Putamen (tissue), 1 donor: ENCODE measurements around the gene TNFRSF11A.

ENCODE experiments used
- DNase-seq: peaks from one replicate; pipeline ENCODE4 v3.0.0-alpha.2; 2016; ENCODE audit warnings: low spot score

TNFRSF11A gene

GRCh38 chr18:62343316-62343715 is 18.2 kb downstream of the TNFRSF11A start:
- no peak for DNase-seq

- DNase-seq, result no peak
Observed at GRCh38 chr18:62345909-62346308, 20.8 kb downstream of the TNFRSF11A start.

GRCh38 chr18:62346333-62347088 is 21.4 kb downstream of the TNFRSF11A start:
- DNase-seq, result no peak

- DNase-seq, result no peak
Observed at GRCh38 chr18:62347089-62347506, 22.0 kb downstream of the TNFRSF11A start.

- no peak for DNase-seq
Observed at GRCh38 chr18:62348474-62348873, 23.4 kb downstream of the TNFRSF11A start.

- no peak for DNase-seq
Observed at GRCh38 chr18:62353170-62353569, 28.1 kb downstream of the TNFRSF11A start.

DNA sequence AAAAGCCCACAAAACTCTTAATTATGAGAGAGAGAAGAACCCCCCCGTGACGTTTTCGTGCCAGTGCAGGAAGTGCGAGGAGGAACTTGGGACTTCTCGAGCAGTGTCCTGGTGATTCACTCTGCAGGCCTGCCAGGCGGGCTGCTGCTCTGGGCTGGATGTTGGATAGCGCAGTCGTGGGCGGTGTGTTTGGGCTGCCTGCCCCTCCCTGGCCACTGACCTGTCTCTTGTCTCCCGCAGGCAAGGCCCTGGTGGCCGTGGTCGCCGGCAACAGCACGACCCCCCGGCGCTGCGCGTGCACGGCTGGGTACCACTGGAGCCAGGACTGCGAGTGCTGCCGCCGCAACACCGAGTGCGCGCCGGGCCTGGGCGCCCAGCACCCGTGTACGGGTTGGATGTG is 29.0 kb downstream of the TNFRSF11A start:
- no peak for DNase-seq

GRCh38 chr18:62357079-62357719 is 32.1 kb downstream of the TNFRSF11A start:
- no peak for DNase-seq

- DNase-seq, result no peak
Observed at GRCh38 chr18:62360805-62361204, 35.7 kb downstream of the TNFRSF11A start.

GRCh38 chr18:62361288-62361687 is 36.2 kb downstream of the TNFRSF11A start:
- DNase-seq, result no peak

DNA sequence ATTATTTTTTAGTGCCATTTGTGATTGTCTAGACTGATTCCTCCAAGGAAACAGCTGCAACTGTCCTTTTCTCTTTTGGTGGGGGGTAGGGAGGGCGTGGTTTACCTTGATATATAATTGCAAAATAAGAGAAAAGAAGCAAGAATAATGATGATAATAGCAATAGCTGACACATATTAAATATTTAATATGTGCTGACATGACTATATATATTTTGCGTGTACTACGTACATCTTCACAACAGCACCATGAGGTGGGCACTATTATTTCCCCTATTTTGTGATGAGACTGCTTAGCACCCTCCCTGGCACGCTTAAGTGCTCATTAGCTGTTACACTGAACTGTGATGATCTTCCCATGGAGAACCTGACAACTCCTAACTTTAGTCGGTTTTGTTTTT is 39.4 kb downstream of the TNFRSF11A start:
- no peak for DNase-seq

DNA sequence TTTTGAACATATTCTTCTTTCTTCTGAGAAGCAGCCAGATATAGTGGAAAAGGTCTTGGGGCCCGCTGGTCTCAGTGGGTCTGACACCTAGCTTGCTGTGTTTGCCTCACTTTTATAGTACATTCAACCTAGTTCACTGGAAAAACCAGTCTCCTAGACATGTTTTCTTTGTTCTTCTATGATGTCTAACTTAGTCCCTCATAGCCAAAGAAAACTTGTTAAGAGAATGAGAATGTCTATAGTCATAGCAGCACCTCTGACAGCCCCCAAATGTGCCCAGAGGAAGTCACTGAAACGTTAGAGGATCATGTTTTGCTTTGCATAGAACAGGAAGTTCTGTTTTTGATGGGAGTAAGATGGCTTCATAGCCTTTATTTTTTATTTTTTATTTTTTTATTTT is 40.3 kb downstream of the TNFRSF11A start:
- no peak for DNase-seq

DNA sequence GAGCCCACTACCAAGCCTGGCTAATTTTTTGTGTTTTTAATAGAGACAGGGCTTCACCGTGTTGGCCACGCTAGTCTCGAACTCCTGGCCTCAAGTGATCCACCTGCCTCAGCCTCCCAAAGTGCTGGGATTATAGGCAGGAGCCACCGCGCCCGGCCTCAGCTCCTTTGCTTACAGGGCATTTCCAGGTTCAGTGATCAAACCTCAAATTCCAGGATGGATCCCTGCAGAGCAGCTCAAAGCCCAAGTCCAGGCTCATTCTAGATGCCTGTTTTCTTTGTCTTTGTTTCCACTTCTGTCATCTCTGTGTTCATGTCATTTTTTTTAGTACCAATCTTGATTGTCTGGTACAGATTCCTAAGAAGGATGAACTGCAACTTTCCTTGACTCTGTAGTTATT is 41.9 kb downstream of the TNFRSF11A start:
- no peak for DNase-seq

DNA sequence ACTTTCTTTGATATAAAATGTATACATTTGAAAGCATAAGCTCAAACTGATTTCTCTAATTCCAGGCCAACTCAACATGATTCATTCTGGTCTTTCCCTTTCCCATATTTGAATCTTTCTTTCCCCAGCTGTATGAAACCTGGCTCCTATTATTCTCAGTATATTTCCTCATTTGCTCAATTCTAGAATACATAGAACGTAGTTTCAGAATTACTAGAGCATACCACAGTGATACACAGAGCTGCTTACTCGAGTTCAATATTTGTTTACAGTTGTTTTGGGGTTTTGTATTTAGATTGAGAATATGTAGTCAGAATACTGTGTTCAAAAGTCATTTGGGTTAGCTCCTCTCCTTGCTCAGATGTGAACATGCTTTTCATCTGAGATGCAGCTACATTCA is 43.0 kb downstream of the TNFRSF11A start:
- DNase-seq, result no peak

- DNase-seq, result no peak
Observed at GRCh38 chr18:62369129-62369644, 44.1 kb downstream of the TNFRSF11A start.

DNA sequence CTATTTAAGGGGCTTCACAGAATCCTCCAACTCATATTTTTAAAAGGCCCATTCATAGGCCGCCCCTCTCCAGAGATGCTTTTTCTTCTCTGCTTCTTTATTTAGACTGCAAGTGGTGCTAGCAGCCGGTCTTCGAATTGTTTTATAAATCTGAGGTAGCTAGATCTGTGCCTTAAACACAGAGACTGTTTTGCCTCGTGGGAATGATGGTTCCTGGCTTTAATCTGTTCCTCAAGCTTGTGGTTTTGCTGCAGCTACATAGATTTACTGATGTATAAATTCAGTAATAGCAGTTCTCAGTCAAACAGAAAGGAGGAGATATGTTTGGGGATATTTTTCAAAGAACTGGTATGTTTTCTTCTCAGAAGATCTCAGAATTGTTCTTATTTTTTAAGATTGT is 45.3 kb downstream of the TNFRSF11A start:
- DNase-seq, result no peak

DNA sequence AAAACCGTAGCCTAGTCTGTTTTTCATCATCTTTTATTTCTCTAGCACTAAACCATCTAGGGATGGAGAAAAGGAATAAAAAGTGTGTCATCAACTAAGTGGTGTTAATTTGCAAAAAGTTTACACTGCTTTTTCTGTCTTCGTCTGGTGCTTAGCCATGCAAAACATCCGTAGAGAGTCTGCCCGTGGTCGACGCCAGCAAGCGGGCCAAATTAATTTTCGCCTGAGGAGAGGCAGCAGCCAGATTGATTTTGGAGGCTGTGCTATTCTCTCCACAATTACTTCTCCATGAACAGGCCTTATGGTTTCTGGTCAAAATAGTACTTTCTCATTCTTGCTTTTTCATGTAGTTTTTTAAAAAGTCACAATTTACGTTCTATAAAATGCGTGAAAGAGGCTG is 46.3 kb downstream of the TNFRSF11A start:
- DNase-seq, result no peak

- peak; percentile 69 for DNase-seq
Observed at GRCh38 chr18:62372156-62372555, 47.0 kb downstream of the TNFRSF11A start.

DNA sequence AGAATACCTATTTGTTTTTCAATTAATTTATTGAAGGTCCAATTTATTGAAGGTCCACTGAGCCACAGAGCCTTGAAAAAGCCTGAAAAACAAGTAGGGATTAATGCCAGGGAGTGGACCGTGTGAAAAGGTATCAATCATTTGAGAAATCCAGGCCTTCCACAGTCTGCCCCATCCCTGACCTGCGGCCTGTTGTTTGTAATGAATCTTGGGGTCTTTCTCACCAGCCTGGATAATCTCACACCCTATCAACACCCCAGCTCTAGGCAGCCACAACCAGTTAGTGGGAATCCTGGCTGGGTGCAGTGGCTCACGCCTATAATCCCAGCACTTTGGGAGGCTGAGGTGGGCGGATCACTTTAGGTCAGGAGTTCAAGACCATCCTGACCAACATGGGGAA is 47.8 kb downstream of the TNFRSF11A start:
- DNase-seq, result no peak

DNA sequence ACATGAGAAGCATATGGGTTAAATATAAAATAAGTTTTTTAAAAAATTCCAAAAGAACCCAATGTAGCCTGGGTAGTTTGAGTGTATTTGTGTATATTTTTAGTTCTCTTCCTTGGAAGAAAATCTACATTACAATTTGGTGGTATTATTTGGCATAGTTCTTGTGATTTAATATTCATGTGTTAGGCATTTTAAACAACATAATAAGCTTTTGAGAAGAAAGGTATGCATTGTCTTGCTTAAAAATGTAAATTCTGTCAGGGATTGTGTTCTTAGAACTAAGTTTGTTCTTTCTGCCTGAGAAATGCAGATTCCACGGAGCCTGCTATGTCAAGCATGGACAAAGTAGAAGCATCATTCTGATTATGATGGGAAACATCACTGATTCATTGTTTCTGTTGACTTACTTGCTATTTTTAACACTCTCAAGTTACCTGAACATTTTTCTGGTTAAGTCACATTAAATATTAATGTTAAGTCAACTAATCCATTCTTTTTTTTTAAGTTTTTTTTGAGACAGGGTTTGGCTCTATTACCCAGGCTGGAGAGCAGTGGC is 49.4 kb downstream of the TNFRSF11A start:
- no peak for DNase-seq

- DNase-seq, result no peak
Observed at GRCh38 chr18:62377131-62377807, 52.2 kb downstream of the TNFRSF11A start.

- DNase-seq, result no peak
Observed at GRCh38 chr18:62379051-62379450, 53.9 kb downstream of the TNFRSF11A start.

DNA sequence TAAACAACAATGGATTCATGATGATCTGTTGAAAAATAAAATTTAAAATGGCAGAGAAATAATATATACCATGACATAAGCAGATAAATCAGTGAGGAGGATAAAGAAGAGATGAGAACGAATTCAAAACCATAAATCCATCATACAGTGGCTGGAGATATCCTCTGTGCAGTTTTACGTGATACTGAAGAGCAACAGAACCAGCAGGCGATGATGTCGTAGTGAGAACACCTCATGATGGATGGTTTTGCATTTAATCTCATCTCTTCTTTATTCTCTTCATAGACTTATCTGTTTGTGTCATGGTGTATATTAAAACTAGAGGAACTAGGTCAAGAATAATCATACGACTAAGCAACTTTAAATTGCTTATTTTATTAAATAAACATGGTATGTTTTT is 56.3 kb downstream of the TNFRSF11A start:
- DNase-seq, result no peak
